ENCODE measurements around the gene SOHLH1. TPM values are rescaled to one million over a fixed set of nuclear protein-coding genes. Genes with fewer than 3 reads are reported as not detected.
"Not testable (repeated sequence)": the region's sequence is repeated elsewhere in the genome, so short reads cannot be mapped to it uniquely, and the experiment has no call there.

SOHLH1 gene
- total and polyA plus RNA-seq, 2 of the 4 experiments (the other 2 are of a cell fraction): not detected

DNA sequence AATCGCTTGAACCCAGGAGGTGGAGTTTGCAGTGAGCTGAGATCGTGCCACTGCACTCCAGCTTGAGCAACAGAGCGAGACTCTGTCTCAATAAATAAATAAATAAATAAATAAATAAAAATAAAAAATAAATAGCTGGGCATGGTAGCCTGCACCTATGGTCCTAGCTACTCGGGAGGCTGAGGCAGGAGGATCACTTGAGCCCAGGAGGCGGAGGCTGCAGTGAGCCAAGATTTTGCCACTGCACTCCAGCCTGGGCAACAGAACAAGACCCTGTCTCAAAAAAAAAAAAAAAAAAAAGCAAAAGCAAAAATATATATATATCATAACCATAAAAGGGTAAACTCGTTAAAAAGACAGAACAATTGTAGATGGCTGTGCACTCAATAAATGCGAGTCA is 26.5 kb downstream of the SOHLH1 start:
- H3K4me2 ChIP-seq (ENCODE audit: low read depth, low read length); H3K79me1 ChIP-seq (ENCODE audit: low read depth in 1 of 2, low read length in 2 of 2); H3K23ac ChIP-seq (ENCODE audit: low read depth, low read length); H3K36me3 ChIP-seq (ENCODE audit: control insufficient read depth, insufficient read depth, low read length); H3K18ac ChIP-seq (ENCODE audit: low read depth, low read length); intact Hi-C loops (cut with micrococcal nuclease); H3K4me3 ChIP-seq (ENCODE audit: insufficient read depth, low read depth, low read length); H2AK5ac ChIP-seq (ENCODE audit: low read depth, low read length); H3K56ac ChIP-seq (ENCODE audit: extremely low read depth, insufficient read depth, low read length); H3K9me1 ChIP-seq (ENCODE audit: insufficient read depth, low read length); H2BK15ac ChIP-seq (ENCODE audit: low read depth, low read length); H2BK5ac ChIP-seq (ENCODE audit: low read depth, low read length, poor library complexity, severe bottlenecking); POLR2A ChIA-PET (ENCODE audit: unreplicated experiment); CTCF ChIA-PET; H3K4me1 ChIP-seq (ENCODE audit: control insufficient read depth, insufficient read depth, low read length); H2BK20ac ChIP-seq (ENCODE audit: low read depth, low read length); H3K27ac ChIP-seq (ENCODE audit: insufficient read depth, low read length); ATAC-seq (ENCODE audit: low read depth); DNase-seq; H4K20me1 ChIP-seq (ENCODE audit: insufficient read depth, low read length); H3K4ac ChIP-seq (ENCODE audit: low read depth, low read length); H3K27me3 ChIP-seq (ENCODE audit: control insufficient read depth, insufficient read depth, low read length); H3K14ac ChIP-seq (replicated peaks; ENCODE audit: low read depth, low read length); H3K9ac ChIP-seq (ENCODE audit: low read depth, low read length); dilution Hi-C loops (cut with HindIII; ENCODE audit: low sequenced_read_pairs, unreplicated experiment); H4K8ac ChIP-seq (ENCODE audit: low read depth in 2 of 2, low read length in 2 of 2); H2AFZ ChIP-seq (replicated peaks; ENCODE audit: low read length, poor library complexity); H2BK120ac ChIP-seq (ENCODE audit: low read depth, low read length); in situ Hi-C loops (cut with MboI; ENCODE audit: low sequenced_read_pairs); H3K9me3 ChIP-seq (ENCODE audit: control insufficient read depth, insufficient read depth, low read length); H2AK9ac ChIP-seq (replicated peaks; ENCODE audit: low read depth, low read length, poor library complexity); H4K91ac ChIP-seq (ENCODE audit: insufficient read depth, low read depth, low read length); BruUV-seq (replicated peaks); H4K5ac ChIP-seq (ENCODE audit: low read depth, low read length): not testable (repeated sequence)
- no CpG with 5 or more reads among the region's 7 CpGs for WGBS, 2 experiments (ENCODE audit: extremely low coverage in 2 of 2, insufficient read length in 1 of 2)
